22Rv1 (cell line): Measurements from ENCODE around the gene BCAT1.
"Not testable (repeated sequence)": the region's sequence is repeated elsewhere in the genome, so short reads cannot be mapped to it uniquely, and the experiment has no call there.

Source experiments
- CTCF ChIP-seq: fragments of 450-650 bp; IDR thresholded peaks from 2 replicates; pipeline ENCODE4 v1.5.1; 2017; ENCODE audit warnings: mild to moderate bottlenecking
- ZFX ChIP-seq: fragments of 450-650 bp; IDR thresholded peaks from 2 replicates; pipeline ENCODE4 v1.6.1; 2017; ENCODE audit warnings: antibody characterized with exemption, borderline replicate concordance

GRCh38 chr12:24928533-24929306, 20.2 kb downstream of the BCAT1 start:
- TF ChIP-seq CTCF, ZFX: not testable (repeated sequence)
